ENCODE measurements around the gene ICE1. TPM values are rescaled to one million over a fixed set of nuclear protein-coding genes. Genes with fewer than 3 reads are reported as not detected.
"Not testable (repeated sequence)": the region's sequence is repeated elsewhere in the genome, so short reads cannot be mapped to it uniquely, and the experiment has no call there.

The ICE1 gene
- total RNA-seq, 1 donor from 2014 or later = 29.6 TPM

- no peak for DNase-seq (ENCODE audit: extremely low read depth, low read depth, low spot score)
Observed at GRCh38 chr5:5403741-5404140, 18.7 kb upstream of the ICE1 start.

- DNase-seq (ENCODE audit: extremely low read depth, low read depth, low spot score) = no peak
Observed at GRCh38 chr5:5404381-5404780, 18.1 kb upstream of the ICE1 start.

GRCh38 chr5:5405441-5405840 is 17.0 kb upstream of the ICE1 start:
- no peak for DNase-seq (ENCODE audit: extremely low read depth, low read depth, low spot score)

GRCh38 chr5:5407924-5408323 is 14.6 kb upstream of the ICE1 start:
- DNase-seq (ENCODE audit: extremely low read depth, low read depth, low spot score) = no peak

GRCh38 chr5:5409151-5409810 is 13.2 kb upstream of the ICE1 start:
- no peak for DNase-seq (ENCODE audit: extremely low read depth, low read depth, low spot score)

- not testable (repeated sequence) for DNase-seq (ENCODE audit: extremely low read depth, low read depth, low spot score)
Observed at GRCh38 chr5:5413856-5414255, 8.6 kb upstream of the ICE1 start.

GRCh38 chr5:5414999-5415398 is 7.5 kb upstream of the ICE1 start:
- DNase-seq (ENCODE audit: extremely low read depth, low read depth, low spot score) = no peak

GRCh38 chr5:5416733-5417132 is 5.7 kb upstream of the ICE1 start:
- DNase-seq (ENCODE audit: extremely low read depth, low read depth, low spot score) = no peak

- no peak for DNase-seq (ENCODE audit: extremely low read depth, low read depth, low spot score)
Observed at GRCh38 chr5:5418006-5418405, 4.5 kb upstream of the ICE1 start.

GRCh38 chr5:5418764-5419163 is 3.7 kb upstream of the ICE1 start:
- DNase-seq (ENCODE audit: extremely low read depth, low read depth, low spot score) = no peak

GRCh38 chr5:5419291-5420210 is 2.9 kb upstream of the ICE1 start:
- no peak for DNase-seq (ENCODE audit: extremely low read depth, low read depth, low spot score)

GRCh38 chr5:5420251-5420650 is 2.2 kb upstream of the ICE1 start:
- no peak for DNase-seq (ENCODE audit: extremely low read depth, low read depth, low spot score)

GRCh38 chr5:5421149-5421960 is 1.1 kb upstream of the ICE1 start:
- no peak for DNase-seq (ENCODE audit: extremely low read depth, low read depth, low spot score)

GRCh38 chr5:5422819-5423515 is 490 bp downstream of the ICE1 start:
- DNase-seq (ENCODE audit: extremely low read depth, low read depth, low spot score) = no peak

GRCh38 chr5:5423586-5423985 is 1.1 kb downstream of the ICE1 start:
- DNase-seq (ENCODE audit: extremely low read depth, low read depth, low spot score) = no peak

GRCh38 chr5:5424736-5425135 is 2.3 kb downstream of the ICE1 start:
- DNase-seq (ENCODE audit: extremely low read depth, low read depth, low spot score) = no peak

GRCh38 chr5:5430136-5430535 is 7.7 kb downstream of the ICE1 start:
- no peak for DNase-seq (ENCODE audit: extremely low read depth, low read depth, low spot score)

- no peak for DNase-seq (ENCODE audit: extremely low read depth, low read depth, low spot score)
Observed at GRCh38 chr5:5432020-5432707, 9.7 kb downstream of the ICE1 start.

GRCh38 chr5:5436203-5436760 is 13.8 kb downstream of the ICE1 start:
- no peak for DNase-seq (ENCODE audit: extremely low read depth, low read depth, low spot score)
